SH-SY5Y (cell line): Measurements from ENCODE around the gene PLXNB1.

ENCODE experiments used
- GATA2 ChIP-seq: IDR thresholded peaks from 2 replicates; pipeline ENCODE4 v1.6.1; 2011; ENCODE audit warnings: mild to moderate bottlenecking, low read depth, low read length
- GATA3 ChIP-seq: IDR thresholded peaks from 2 replicates; pipeline ENCODE4 v1.6.1; 2011; ENCODE audit warnings: low read depth, mild to moderate bottlenecking, low read length, moderate library complexity

GRCh38 chr3:48394391-48394790 lies 35.5 kb downstream of the PLXNB1 start:
- no peak for TF ChIP-seq GATA2
- TF ChIP-seq GATA3, result no peak
